HG03521 (cell line): Measurements from ENCODE around the gene PTPRD.

Source experiments
- ATAC-seq: cut with Tn5 transposase; IDR thresholded peaks from one replicate; pipeline ENCODE4 v1.9.1; 2021; ENCODE audit warnings: mild to moderate bottlenecking, moderate library complexity; ENCODE audit not compliant: unreplicated experiment

PTPRD gene

DNA sequence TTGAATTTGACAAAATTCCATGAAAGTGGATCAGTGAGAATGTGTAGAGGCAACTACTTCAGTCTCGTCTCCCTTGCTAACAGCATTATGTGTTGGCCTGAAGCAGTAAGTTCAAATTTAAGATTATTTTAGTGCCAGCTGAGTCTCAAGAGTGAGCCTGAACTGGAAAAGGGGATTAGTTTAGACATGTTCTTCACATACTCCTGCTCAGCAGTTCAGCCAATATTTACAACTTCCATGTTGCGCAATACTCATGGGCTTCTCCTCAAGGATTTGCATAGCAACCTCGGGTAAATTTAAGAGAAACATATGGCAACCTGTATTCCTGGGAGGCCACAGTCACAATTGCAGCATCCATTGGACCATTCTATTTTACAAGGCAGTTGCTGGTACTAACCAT is 553.8 kb downstream of the PTPRD start:
- no peak for ATAC-seq

DNA sequence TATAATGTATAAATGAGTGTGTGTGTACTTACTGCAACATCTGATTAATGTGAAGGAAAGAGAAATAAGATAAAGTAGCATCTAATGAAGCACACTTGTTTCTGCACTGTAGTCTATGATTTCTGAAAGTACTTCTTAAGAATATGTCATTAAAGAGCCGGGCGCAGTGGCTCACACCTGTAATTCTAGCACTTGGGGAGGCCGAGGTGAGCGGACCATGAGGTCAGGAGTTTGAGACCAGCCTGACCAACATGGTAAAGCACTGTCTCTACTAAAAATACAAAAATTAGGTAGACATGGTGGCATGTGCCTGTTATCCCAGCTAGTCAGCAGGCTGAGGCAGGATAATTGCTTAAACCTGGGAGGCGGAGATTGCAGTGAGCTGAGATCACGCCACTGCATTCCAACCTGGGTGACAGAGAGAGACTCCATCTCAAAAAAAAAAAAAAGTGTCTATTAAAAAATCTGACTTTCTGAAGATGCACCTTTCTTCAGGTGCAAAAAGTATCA is 556.9 kb downstream of the PTPRD start:
- ATAC-seq, result no peak

DNA sequence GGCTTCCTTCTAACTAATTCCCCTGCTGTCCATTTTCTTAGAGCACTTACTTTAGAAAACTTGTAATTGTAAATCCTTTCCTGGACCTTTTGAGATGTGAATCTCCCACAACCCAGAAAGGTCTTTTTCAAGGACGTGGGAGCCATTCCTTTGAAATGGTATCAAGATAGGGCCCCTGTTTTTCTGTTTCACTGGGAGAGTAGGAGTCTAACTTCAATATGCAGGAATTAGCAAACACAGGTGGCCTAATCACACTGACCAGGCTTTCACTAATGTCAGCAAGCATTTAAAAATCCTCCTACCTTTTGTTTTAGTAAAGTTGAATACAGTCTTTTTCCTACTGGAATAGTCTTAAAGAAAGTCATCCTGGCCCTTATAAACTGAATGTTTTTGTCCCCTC is 558.3 kb downstream of the PTPRD start:
- no peak for ATAC-seq

DNA sequence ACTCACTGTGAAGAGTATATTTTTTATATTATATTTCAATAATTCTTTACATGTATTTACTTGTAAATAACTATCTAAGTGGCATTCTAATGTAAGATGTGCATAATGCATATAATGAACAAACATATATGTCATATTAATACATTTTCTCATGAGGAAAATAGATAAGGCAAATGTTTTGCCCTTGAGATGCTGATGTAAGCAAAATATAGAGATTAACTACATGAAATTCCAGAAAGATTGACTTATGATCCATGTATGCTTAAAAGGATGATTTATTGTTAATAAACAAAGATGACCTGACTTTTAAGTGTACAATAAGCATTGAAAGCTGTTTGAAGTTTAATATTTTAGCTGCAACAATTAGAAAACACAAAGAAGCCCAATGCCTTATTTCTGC is 559.9 kb downstream of the PTPRD start:
- ATAC-seq, result no peak

DNA sequence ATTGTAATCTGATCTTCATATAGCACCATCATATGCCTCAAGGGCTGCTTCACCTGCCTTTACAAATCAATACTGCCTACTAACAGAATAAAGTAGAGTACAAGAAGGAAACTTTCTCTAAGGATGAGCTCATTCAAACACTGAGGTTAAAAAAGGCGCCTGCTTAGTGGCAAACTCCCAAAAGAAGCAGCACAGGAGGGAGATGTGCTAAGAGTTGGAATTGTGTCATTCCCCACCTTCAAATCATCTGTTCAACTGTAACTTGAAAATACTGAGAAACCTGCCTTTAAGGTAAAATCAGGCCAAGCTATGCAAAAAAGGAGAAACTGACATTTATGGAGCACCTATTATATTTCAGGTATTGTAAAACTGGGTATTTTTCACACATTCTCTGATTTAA is 560.6 kb downstream of the PTPRD start:
- no peak for ATAC-seq

DNA sequence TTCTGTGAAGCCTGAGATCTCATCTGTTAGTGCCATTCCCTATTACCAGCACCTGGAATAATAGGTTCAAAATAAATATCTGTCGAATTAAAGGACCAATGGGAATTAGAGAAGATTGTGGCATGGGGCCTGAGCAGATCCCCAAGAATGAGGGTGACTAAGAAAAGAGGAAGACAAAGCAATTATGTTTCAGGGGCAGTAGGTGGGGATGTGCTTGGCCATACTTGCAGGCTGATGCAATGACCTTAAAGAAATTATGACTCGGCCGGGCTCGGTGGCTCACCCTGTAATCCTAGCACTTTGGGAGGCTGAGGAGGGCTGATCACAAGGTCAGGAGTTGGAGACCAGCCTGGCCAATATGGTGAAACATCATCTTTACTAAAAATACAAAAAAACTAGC is 562.8 kb downstream of the PTPRD start:
- no peak for ATAC-seq

DNA sequence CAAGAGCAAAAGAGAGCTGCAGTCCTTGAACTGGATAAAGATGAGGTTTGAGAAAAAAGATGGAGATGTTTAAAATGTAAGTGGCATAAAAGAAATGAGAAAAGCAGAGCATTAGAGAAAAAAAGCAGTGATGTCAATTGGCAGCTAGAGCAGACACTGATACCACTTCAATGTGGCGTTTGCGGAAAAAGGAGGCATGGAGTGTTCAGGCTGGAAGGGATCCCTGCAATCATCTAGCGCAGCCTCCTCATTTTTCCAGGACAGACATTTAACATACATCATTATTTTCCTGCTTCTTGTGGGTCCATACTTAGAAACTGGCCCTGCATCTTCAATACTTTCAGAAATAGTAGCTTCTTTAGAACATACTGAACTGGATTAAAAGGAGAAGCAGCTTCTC is 563.8 kb downstream of the PTPRD start:
- no peak for ATAC-seq

DNA sequence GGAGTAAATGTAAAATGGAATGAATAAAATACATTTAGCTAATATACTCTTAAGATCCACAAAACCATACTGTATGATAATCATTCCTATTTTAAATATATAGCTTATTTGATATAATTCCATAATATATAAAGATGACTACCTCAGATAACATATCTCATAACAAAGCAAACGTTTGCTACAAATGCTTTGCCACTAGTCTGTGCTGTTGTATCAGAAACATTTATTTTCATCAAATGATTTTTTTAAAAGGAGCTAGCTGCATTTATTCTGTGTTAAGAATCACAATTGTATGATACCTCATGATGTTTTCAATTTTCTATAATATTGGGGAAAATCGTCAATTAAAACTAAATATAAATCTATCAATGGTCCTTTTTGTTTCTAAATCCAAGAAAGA is 567.2 kb downstream of the PTPRD start:
- no peak for ATAC-seq

DNA sequence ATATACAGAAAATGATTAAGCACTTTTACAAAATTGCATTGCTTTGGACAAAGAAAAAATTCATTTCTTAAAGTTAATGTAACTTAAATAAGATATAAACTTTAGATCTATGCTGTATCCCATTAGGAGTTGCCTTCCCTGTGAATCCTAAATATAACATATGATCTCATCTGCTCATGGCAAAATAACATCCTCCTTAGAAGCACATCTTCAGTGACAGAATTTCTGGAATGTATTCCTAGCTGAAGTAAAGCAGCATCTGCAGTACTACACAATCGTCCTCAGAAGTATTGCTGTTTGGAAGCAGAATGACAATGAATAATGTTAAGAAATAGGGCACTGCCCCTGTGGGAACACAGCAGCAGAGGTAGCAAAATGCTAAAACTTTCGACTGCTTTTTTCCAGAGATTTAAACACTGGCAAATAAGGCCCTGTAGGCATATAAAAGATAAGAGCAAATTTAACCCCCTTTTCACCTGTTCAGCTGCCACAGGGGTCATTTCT is 571.0 kb downstream of the PTPRD start:
- ATAC-seq, result no peak

DNA sequence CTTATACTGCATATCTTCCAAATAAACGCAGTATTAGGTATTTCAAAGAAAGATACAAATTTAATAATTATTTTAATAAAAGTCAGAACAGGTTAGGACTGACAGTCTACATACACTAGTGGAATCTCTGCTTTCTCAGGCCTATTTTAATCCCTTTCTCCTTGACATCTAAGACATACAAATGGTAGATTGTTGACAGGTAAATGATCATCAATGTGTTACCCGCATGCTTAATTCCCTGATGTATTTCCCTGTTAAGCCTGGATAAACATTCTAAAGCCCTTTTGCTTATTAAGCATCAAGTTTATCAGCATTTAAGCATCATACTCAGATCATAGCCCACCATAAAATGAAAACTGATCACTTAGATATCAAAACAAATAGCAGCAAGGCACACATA is 576.7 kb downstream of the PTPRD start:
- ATAC-seq, result no peak

DNA sequence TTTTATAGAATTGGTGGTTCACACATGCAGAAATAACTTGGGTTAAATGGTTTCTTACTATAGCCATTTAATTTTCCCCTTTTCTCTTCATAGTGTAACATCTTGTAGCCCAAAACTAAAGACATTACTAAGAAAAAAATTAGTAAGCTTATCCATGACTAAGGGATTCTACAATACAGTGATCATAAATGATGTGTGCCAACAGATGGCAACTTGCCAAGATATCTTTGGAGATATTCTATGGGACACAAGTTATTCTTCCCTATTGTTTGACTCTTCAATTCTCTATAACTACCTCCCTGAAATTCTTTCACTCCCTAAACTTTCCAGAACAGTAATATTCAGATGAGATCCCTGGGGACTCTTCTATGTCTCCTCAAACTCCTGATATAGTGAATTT is 580.6 kb downstream of the PTPRD start:
- ATAC-seq, result no peak

DNA sequence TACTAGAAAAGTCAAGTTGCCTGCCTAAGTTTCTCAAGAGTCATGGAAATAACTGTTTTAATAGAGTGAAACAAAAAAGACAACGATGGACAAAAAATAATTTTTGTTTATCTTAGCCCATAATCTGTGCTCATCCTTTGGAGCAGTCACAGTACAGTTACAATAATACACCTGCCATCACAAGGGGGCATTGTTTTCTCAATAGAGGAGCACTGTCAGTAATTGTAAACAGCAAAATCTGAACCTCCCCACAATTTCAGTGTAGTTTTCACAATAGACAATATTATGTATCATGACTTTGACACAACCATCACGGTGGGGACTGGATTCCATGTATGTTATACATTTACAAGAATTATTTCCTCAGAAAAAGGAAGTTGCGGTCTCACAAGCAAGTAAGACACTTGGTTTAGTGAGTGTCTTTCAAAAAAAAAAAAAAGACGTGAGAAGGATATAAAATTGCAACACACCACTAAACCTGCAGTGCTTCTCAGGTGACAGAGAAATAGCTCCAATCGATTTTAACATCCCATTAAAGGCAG is 586.3 kb downstream of the PTPRD start:
- ATAC-seq, result no peak

DNA sequence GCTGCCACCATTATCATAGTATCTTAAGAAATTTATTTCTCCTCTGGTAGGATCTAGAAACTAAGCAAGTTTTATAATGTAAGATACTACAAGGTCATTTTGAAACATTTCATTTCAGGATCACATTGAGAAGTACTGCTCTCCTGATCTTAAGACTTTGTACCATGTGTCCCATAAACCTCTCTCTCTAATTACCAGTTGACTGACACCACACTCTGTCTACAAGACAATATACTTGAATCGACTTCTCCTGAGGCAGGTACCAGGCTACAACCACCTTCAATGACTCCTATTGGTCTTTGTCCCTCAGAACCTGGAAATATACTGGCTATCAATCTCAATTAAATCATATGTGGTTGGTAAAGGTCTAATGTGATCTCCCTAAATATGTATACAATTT is 597.0 kb downstream of the PTPRD start:
- ATAC-seq, result no peak

DNA sequence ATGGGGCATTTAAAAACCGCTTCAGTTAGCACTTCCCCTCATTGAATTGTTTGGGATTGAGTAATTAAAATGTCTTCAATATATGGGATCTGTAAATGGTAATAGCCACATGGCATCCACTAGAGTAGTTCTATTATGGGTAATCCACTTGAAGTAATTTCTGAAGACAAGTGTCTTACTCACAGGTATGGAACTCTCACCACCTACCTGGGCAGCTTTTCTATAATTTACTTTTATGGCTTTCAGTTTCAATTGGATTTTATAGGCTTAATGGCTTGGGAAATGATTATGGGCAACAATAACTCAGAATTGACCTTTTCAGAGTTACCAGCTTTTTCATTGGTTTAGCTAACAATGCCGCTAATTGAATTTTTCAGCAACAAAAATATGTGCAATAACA is 597.9 kb downstream of the PTPRD start:
- ATAC-seq, result no peak

DNA sequence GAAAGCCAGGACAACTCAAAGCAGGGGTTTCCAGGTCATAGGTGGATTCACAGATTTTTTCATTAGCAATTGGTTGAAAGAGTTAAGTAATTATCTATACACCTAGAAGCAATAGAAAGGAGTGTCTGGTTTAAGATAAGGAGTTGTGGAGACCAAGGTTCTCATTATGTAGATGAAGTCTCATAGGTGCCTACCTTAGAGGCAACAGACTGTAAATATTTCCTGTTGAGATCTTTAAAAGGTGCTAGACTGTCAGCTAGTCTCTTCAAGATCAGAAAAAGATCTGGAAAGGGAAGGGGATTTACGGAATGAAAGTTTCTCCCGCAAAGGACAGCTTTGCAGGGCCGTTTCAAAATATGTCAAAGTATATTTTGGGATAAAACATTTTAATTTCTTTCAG is 603.4 kb downstream of the PTPRD start:
- no peak for ATAC-seq

DNA sequence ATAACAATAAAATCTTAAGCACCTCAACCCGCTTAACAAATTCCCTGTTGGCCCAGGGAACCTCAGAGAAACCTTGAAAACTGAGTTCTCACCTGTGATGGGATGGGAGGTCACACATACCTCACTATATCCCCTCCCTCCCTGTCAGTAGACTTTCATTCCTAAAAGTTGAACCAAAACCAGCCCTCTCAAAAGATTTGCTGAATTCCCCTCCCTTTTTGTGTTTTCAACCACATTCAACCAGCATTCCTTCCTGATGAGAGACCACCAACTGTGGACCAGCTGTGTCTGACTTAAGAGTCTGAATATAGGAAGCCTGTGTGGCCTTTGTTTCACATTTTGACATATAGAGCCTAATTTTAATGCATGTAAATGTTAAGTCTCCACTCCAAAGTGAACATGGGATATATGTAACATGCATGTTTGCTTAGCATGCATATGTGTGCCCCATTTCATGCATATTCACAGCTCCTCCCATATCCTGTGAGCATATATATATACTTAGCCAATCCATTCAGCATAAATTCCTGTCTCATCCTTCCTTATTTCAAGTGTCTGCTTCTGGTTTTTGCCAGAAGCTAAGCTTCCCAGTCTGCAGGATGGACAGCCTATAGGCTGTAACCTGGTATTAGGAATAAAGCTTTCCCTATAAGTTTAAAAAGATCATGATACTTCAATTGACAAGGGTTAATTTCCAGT is 604.6 kb downstream of the PTPRD start:
- no peak for ATAC-seq

DNA sequence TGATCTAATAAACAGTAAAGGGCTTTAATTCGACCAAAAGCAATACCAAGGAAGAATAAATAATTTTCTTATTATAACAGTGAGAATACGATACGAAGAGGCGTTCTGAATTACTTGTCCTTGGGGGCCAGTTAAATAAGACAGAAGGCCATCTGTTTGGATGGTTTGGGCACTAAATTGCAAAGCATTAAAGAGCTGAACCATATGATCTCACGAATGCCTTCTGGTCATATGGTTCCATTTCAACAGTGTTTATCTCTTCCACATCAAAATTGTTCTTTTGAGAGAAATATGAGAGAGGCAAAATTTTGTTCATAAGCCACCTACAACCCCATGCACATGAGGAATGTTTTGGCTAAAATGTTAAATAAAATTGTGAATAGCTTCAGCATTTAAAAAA is 605.4 kb downstream of the PTPRD start:
- ATAC-seq, result no peak

DNA sequence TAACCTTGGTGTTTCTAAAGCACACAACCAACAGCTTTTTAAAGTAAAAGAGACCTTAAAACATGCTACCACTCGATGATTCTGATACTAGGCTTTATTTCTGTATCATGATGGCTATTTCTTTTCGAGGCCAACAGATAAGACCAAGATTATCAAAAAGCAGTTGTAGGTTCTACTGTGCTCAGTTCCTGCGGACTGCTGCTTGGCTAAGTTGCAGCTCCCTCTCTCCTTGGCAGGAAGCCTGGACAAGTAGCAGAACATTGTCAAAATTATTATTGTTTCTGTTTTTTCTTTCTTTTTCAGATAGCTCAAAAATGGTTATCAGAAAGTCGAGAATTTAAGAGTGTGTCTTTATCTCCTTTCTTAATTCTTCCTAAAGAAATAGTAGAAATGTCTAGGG is 607.6 kb downstream of the PTPRD start:
- ATAC-seq, result no peak

DNA sequence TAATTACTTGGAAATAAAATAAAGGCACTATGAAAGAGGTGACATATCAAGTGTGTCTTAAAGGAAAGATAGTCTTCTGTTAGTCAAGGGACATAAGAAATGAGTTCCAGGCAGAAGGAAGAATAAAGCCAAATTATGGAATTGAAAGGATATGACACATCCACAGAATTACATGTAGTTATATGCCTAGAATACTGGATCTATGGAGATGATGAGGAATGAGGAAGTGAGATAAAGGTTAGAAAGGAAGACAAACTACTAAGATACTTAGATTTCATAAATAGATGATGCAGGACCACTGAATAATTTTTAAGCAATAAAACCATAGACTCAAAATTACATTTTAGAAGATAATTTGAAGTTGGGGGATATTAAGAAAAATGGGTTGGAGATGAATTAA is 609.8 kb downstream of the PTPRD start:
- no peak for ATAC-seq

DNA sequence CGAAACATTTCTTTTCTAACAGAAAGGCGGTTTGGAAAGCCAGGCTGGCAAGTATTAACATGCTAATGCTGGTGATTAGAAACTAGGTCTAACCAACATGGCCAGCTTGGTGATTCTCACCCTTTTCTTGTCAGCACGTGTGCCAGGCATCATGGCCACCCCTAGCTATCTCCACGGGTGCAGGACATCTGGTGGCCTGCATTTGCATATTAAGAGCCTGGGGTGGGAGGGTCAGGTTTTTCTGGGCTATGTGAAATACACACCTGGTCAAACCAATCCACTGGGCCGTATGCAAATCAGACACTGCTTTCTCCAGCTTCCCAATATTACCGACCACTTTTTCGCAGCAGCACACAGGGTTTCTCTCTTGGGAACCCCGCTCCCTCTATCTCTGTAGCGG is 612.1 kb downstream of the PTPRD start:
- no peak for ATAC-seq

DNA sequence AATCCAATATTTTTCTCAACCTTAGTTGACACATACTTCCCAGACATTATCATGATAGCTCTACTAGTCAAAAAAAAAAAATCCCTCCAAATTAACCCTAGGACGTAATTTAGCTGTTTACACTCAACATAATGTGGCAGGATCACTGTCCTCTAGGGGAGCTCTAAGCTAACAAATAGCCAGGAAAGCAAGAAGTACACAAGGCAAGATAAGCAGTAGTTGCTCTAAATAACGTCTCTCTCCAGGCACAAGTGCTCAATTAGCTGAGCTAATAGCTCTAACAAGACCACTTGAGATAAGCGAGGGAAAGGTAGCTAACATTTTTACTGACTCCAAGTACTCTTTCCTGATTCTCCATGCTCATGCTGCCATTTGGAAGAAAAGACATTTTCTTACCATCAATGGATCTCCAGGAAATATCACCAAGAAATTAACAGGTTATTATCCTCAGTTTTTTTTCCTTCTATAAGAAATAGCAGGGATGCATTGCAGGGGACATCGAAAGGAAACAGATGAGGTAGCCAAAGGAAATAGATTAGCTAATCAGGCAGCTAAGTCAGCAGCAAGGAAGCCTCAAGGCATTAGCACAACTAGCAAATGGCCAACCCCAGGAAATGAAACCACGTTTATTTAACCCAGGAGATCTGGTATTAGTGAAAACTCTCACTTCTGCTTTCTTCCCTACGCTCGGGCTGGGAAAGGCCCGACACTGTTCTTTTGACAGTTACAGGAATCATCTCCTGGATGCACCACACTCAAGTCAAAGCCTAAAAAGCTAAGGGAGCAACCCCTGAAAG is 614.1 kb downstream of the PTPRD start:
- no peak for ATAC-seq

DNA sequence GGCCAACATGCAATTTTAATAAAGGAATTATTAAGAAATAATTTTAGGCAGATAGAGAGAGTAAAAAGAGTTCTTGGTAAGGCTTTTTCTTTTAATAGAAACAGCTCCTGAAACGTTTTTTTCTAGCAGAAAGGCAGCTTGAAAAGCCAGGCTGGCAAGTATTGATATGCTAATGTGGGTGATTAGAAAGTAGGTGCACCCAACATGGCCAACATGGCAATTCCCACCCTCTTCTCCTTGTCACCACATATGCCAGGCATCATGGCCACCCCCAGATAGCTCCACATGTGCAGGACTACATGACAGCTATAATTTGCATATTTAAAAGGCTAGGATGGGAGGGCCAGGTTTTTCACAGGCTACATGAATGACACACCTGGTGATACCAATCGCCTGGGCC is 615.2 kb downstream of the PTPRD start:
- ATAC-seq, result no peak
